ENCODE data around the gene SLTM.
"Not testable (repeated sequence)": the region's sequence is repeated elsewhere in the genome, so short reads cannot be mapped to it uniquely, and the experiment has no call there.

The SLTM gene

GRCh38 chr15:58870451-58870850 is 63.0 kb downstream of the SLTM start:
- DNase-seq, result no peak

- no peak for DNase-seq
These were observed 65.6 kb downstream of the SLTM start for GRCh38 chr15:58867926-58868325.

- DNase-seq, result no peak
These were observed 68.0 kb downstream of the SLTM start for GRCh38 chr15:58865425-58865880.

- no peak for DNase-seq
These were observed 68.7 kb downstream of the SLTM start for GRCh38 chr15:58864602-58865424.

GRCh38 chr15:58862326-58862725 is 71.2 kb downstream of the SLTM start:
- no peak for DNase-seq

- DNase-seq, result not testable (repeated sequence)
These were observed 76.9 kb downstream of the SLTM start for GRCh38 chr15:58856621-58857020.

GRCh38 chr15:58856086-58856485 is 77.4 kb downstream of the SLTM start:
- no peak for DNase-seq

GRCh38 chr15:58854593-58854992 is 78.9 kb downstream of the SLTM start:
- DNase-seq, result no peak

GRCh38 chr15:58852347-58852746 is 81.1 kb downstream of the SLTM start:
- DNase-seq, result no peak

GRCh38 chr15:58851205-58851604 is 82.3 kb downstream of the SLTM start:
- DNase-seq, result not testable (repeated sequence)

GRCh38 chr15:58842713-58843396 is 90.6 kb downstream of the SLTM start:
- DNase-seq, result no peak

- DNase-seq, result no peak
These were observed 93.4 kb downstream of the SLTM start for GRCh38 chr15:58840048-58840447.

GRCh38 chr15:58839485-58839884 is 94.0 kb downstream of the SLTM start:
- no peak for DNase-seq

GRCh38 chr15:58833681-58834426 is 99.6 kb downstream of the SLTM start:
- not testable (repeated sequence) for DNase-seq

- no peak for DNase-seq
These were observed 102.9 kb downstream of the SLTM start for GRCh38 chr15:58830556-58830955.
